HepG2 (cell line): Measurements from ENCODE around the gene ZNF37A. TPM values are rescaled to one million over a fixed set of nuclear protein-coding genes. Genes with fewer than 3 reads are reported as not detected.

Experiments
- ADNP ChIP-seq: sonication (generic); formaldehyde crosslinking; IDR thresholded peaks from 2 replicates; pipeline ENCODE4 v1.4.0; 2020; ENCODE audit warnings: missing genetic modification reagents
- ARNT2 ChIP-seq: sonication (generic); formaldehyde crosslinking; IDR thresholded peaks from 2 replicates; pipeline ENCODE4 v1.8.0; 2022; ENCODE audit warnings: mild to moderate bottlenecking, low read depth, missing genetic modification reagents, moderate library complexity
- BCL6 ChIP-seq: IDR thresholded peaks from 2 replicates; pipeline ENCODE4 v1.6.1; 2016; ENCODE audit warnings: missing genetic modification reagents, missing compliant biosample characterization
- DNMT3B ChIP-seq: conservative IDR thresholded peaks from 2 replicates; pipeline ENCODE4 v1.6.1; 2016; ENCODE audit warnings: missing biosample characterization, control low read depth
- HHEX ChIP-seq: IDR thresholded peaks from 2 replicates; pipeline ENCODE4 v1.6.1; 2016; ENCODE audit warnings: control low read depth
- ISX ChIP-seq: sonication (generic); formaldehyde crosslinking; conservative IDR thresholded peaks from 2 replicates; pipeline ENCODE4 v1.5.0; 2020; ENCODE audit warnings: missing genetic modification reagents
- KAT7 ChIP-seq: IDR thresholded peaks from 2 replicates; pipeline ENCODE4 v1.6.1; 2018; ENCODE audit warnings: borderline replicate concordance, missing compliant biosample characterization
- MBNL3 ChIP-seq: fragments of 250-450 bp; sonication (Bioruptor Pico); conservative IDR thresholded peaks from 2 replicates; pipeline ENCODE4 v1.8.0; 2022; ENCODE audit warnings: mild to moderate bottlenecking, inconsistent platforms
- MEIS1 ChIP-seq: sonication (generic); formaldehyde crosslinking; IDR thresholded peaks from 2 replicates; pipeline ENCODE4 v1.9.0; 2021; ENCODE audit warnings: mild to moderate bottlenecking, missing genetic modification reagents, moderate library complexity, borderline replicate concordance
- MLLT10 ChIP-seq: sonication (generic); formaldehyde crosslinking; IDR thresholded peaks from 2 replicates; pipeline ENCODE4 v1.4.0; 2020; ENCODE audit warnings: missing genetic modification reagents
- PAXIP1 ChIP-seq: sonication (generic); formaldehyde crosslinking; conservative IDR thresholded peaks from 2 replicates; pipeline ENCODE4 v1.4.0; 2020; ENCODE audit warnings: mild to moderate bottlenecking, missing genetic modification reagents, moderate library complexity
- PHF8 ChIP-seq: sonication (generic); formaldehyde crosslinking; IDR thresholded peaks from 2 replicates; pipeline ENCODE4 v1.5.0; 2020; ENCODE audit warnings: missing genetic modification reagents
- POGZ ChIP-seq: sonication (generic); formaldehyde crosslinking; IDR thresholded peaks from 2 replicates; pipeline ENCODE4 v1.4.0; 2020; ENCODE audit warnings: mild to moderate bottlenecking, missing genetic modification reagents
- RBM22 ChIP-seq: fragments of 200-400 bp; formaldehyde crosslinking; optimal IDR thresholded peaks from 2 replicates; pipeline ENCODE3; 2017; ENCODE audit warnings: mild to moderate bottlenecking, low read length, moderate library complexity
- RORA ChIP-seq: sonication (generic); formaldehyde crosslinking; IDR thresholded peaks from 2 replicates; pipeline ENCODE4 v1.5.0; 2020; ENCODE audit warnings: mild to moderate bottlenecking, missing genetic modification reagents, moderate library complexity
- SATB2 ChIP-seq: sonication (generic); formaldehyde crosslinking; IDR thresholded peaks from 2 replicates; pipeline ENCODE4 v1.5.0; 2020; ENCODE audit warnings: missing genetic modification reagents
- SCMH1 ChIP-seq: sonication (generic); formaldehyde crosslinking; IDR thresholded peaks from 2 replicates; pipeline ENCODE4 v1.9.0; 2021; ENCODE audit warnings: missing genetic modification reagents, mild to moderate bottlenecking, borderline replicate concordance
- THAP11 ChIP-seq: IDR thresholded peaks from 2 replicates; pipeline ENCODE4 v1.6.1; 2016; ENCODE audit warnings: missing biosample characterization, missing genetic modification reagents
- ZNF12 ChIP-seq: sonication (generic); formaldehyde crosslinking; IDR thresholded peaks from 2 replicates; pipeline ENCODE4 v1.5.0; 2020; ENCODE audit warnings: missing genetic modification reagents
- ZNF121 ChIP-seq: sonication (generic); formaldehyde crosslinking; IDR thresholded peaks from 2 replicates; pipeline ENCODE4 v1.5.0; 2020; ENCODE audit warnings: mild to moderate bottlenecking, missing genetic modification reagents
- ZNF160 ChIP-seq: sonication (generic); formaldehyde crosslinking; IDR thresholded peaks from 2 replicates; pipeline ENCODE4 v1.8.0; 2022; ENCODE audit warnings: mild to moderate bottlenecking, inconsistent platforms, missing genetic modification reagents
- ZNF724P ChIP-seq: sonication (generic); formaldehyde crosslinking; IDR thresholded peaks from 2 replicates; pipeline ENCODE4 v1.8.0; 2022; ENCODE audit warnings: missing genetic modification reagents, borderline replicate concordance
- ZNF747 ChIP-seq: sonication (generic); formaldehyde crosslinking; IDR thresholded peaks from 2 replicates; pipeline ENCODE4 v1.8.1; 2023; ENCODE audit warnings: missing genetic modification reagents, mild to moderate bottlenecking, borderline replicate concordance
- ZNF777 ChIP-seq: sonication (generic); formaldehyde crosslinking; IDR thresholded peaks from 2 replicates; pipeline ENCODE4 v1.4.0; 2020; ENCODE audit warnings: missing genetic modification reagents
- ZSCAN25 ChIP-seq: sonication (generic); formaldehyde crosslinking; IDR thresholded peaks from 2 replicates; pipeline ENCODE4 v1.8.0; 2022; ENCODE audit warnings: mild to moderate bottlenecking, missing genetic modification reagents
- polyA plus RNA-seq, 8 experiments: library from polyadenylated mRNA; depleted of rRNA in 3 of 8; stranded (reverse) in 7 of 8; unstranded in 1 of 8; fragments of >200 nt; fragmentation: Illumina TruSeq in 4 of 8; extraction: Trizol in 4 of 8; gene quantifications; 2 replicates each; pipeline versions ENCODE4 v1.2.1 to v1.2.3, GENCODE V29; 2011 to 2016; ENCODE audit warnings: low read depth in 4 of 8, missing spikeins in 1 of 8, mixed read lengths in 1 of 8; ENCODE audit not compliant: insufficient read depth in 1 of 8
- total RNA-seq, 5 experiments: library from RNA; depleted of rRNA; stranded (reverse); fragments of >200 nt; fragmentation: Illumina TruSeq; extraction: Trizol; gene quantifications; 2 replicates each; pipeline ENCODE4 v1.2.3, GENCODE V29; 2016; ENCODE audit warnings: low read depth in 1 of 5
- TF ChIP-seq, protein P1 (sequence below): sonication (generic); formaldehyde crosslinking; conservative IDR thresholded peaks from 2 replicates; pipeline ENCODE4 v1.8.1; 2023; ENCODE audit warnings: missing genetic modification reagents

The ZNF37A gene
- total and polyA plus RNA-seq, 2 of the 13 experiments (the other 11 are each of a cell fraction or from before 2014, with no cell fraction given) = 8.0 to 12.6 TPM

DNA sequence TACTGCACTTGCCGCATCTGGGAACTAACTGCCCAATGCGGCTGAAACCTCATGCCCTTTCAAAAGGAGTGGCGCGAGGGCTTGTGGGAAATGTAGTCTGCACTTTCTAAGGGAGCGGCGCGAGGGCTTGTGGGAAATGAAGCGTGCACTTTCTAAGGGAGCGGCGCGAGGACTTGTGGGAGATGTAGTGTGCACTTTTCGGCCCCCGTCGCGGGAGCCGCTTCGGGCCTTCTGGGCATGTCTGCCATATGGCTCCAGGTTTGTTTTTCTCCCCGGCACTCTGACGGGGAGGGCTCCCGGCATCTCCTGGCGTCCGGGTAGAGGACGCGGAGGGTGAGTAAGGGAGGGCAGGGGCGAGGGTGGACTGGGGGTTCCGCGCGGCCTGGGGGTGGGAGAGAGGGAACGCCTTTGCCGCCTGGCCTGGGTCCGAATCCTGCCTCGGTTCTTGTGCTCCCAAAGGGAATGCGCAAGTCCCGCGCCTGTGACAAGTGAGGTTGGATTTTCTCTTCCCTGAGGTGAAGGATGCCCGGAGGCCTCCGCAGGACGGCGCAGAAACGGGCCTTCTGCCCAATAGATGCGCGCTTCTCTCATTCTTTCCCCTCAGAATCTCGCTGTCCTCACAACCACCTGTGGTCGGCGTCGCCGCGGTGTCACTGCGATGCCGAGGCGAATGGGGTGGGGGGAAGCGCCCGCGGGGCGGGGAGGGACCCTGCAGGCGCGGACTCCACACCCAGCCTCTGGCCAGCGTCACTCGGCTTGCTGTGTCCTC lies at the start of gene ZNF37A (continued):
- TF ChIP-seq PAXIP1 (CRISPR knock-in tag) (no peak), SATB2 (CRISPR knock-in tag) (no peak; the same call in 1 of the 2 replicates), SCMH1 (CRISPR knock-in tag) (no peak), ADNP (CRISPR knock-in tag) (no peak), ZNF121 (CRISPR knock-in tag) (no peak), RBM22 (no peak), POGZ (CRISPR knock-in tag) (peak; percentile 67), RORA (CRISPR knock-in tag) (no peak), ZNF724P (CRISPR knock-in tag) (0 out of 2 replicates have a peak, but pooled peaks have one; percentile 28), MEIS1 (no peak), BCL6 (CRISPR knock-in tag) (no peak), ZNF160 (CRISPR knock-in tag) (no peak), HHEX (CRISPR knock-in tag) (no peak), PHF8 (CRISPR knock-in tag) (peak; percentile 93), MLLT10 (no peak), ZNF777 (peak; percentile 69; the same call in 1 of the 2 replicates), ZNF12 (CRISPR knock-in tag) (no peak), ZSCAN25 (CRISPR knock-in tag) (no peak; the same call in 1 of the 2 replicates), MBNL3 (CRISPR knock-in tag) (no peak), KAT7 (CRISPR knock-in tag) (no peak), DNMT3B (CRISPR knock-in tag) (0 out of 2 replicates have a peak, but pooled peaks have one; percentile 58), ZNF747 (CRISPR knock-in tag) (0 out of 2 replicates have a peak, but pooled peaks have one; percentile 18), THAP11 (CRISPR knock-in tag) (peak; percentile 97), ISX (0 out of 2 replicates have a peak, but pooled peaks have one; percentile 39), ARNT2 (CRISPR knock-in tag) (peak; percentile 82)
- TF ChIP-seq, protein P1, sequence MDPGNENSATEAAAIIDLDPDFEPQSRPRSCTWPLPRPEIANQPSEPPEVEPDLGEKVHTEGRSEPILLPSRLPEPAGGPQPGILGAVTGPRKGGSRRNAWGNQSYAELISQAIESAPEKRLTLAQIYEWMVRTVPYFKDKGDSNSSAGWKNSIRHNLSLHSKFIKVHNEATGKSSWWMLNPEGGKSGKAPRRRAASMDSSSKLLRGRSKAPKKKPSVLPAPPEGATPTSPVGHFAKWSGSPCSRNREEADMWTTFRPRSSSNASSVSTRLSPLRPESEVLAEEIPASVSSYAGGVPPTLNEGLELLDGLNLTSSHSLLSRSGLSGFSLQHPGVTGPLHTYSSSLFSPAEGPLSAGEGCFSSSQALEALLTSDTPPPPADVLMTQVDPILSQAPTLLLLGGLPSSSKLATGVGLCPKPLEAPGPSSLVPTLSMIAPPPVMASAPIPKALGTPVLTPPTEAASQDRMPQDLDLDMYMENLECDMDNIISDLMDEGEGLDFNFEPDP (CRISPR knock-in tag) = no peak
